H9 (cell line): Measurements from ENCODE around the gene THSD7A. TPM values are rescaled to one million over a fixed set of nuclear protein-coding genes. Genes with fewer than 3 reads are reported as not detected.
A peak's percentile ranks its signal among the peaks of the same experiment; 100 is the strongest.

Experiments used
- DNase-seq: peaks from one replicate; pipeline ENCODE4 v3.0.0-alpha.2; 2017
- H2AFZ ChIP-seq: one replicate; pipeline ENCODE4 v1.6.1; 2013; ENCODE audit warnings: mild to moderate bottlenecking, low read length, control low read depth, moderate library complexity
- H2AK5ac ChIP-seq: 2 replicates; pipeline ENCODE4 v1.6.1; 2013; ENCODE audit warnings: low read length, control low read depth, mixed read lengths; ENCODE audit not compliant: insufficient read length
- H2BK120ac ChIP-seq: one replicate; pipeline ENCODE4 v1.6.1; 2013; ENCODE audit warnings: low read depth, mild to moderate bottlenecking, low read length, control low read depth, inconsistent platforms; ENCODE audit not compliant: poor library complexity, severe bottlenecking
- H2BK12ac ChIP-seq: 2 replicates; pipeline ENCODE4 v1.6.1; 2013; ENCODE audit warnings: low read length, control low read depth, mixed read lengths, low read depth; ENCODE audit not compliant: insufficient read length
- H2BK15ac ChIP-seq: 2 replicates; pipeline ENCODE4 v1.6.1; 2013; ENCODE audit warnings: low read depth, low read length, control low read depth
- H2BK20ac ChIP-seq: one replicate; pipeline ENCODE4 v1.6.1; 2013; ENCODE audit warnings: low read depth, mild to moderate bottlenecking, low read length, control low read depth, inconsistent platforms; ENCODE audit not compliant: poor library complexity, severe bottlenecking
- H2BK5ac ChIP-seq: 2 replicates; pipeline ENCODE4 v1.6.1; 2013; ENCODE audit warnings: low read length, control low read depth, mixed read lengths; ENCODE audit not compliant: insufficient read length
- H3K14ac ChIP-seq: 2 replicates; pipeline ENCODE4 v1.6.1; 2013; ENCODE audit warnings: low read length, control low read depth; ENCODE audit not compliant: insufficient read depth
- H3K18ac ChIP-seq: 2 replicates; pipeline ENCODE4 v1.6.1; 2013; ENCODE audit warnings: low read depth, mild to moderate bottlenecking, mixed read lengths, low read length, control low read depth; ENCODE audit not compliant: insufficient read length
- H3K23ac ChIP-seq: 2 replicates; pipeline ENCODE4 v1.6.1; 2013; ENCODE audit warnings: low read length, control low read depth, mixed read lengths, low read depth; ENCODE audit not compliant: insufficient read length
- H3K23me2 ChIP-seq: 2 replicates; pipeline ENCODE4 v1.6.1; 2013; ENCODE audit warnings: low read depth, mild to moderate bottlenecking, mixed read lengths, low read length, control low read depth; ENCODE audit not compliant: insufficient read length, poor library complexity, severe bottlenecking
- H3K27ac ChIP-seq: 2 replicates; pipeline ENCODE4 v1.5.1; 2013; ENCODE audit warnings: low read length, control low read depth, mixed read lengths, low read depth; ENCODE audit not compliant: insufficient read length
- H3K27me3 ChIP-seq: 2 replicates; pipeline ENCODE4 v1.6.1; 2013; ENCODE audit warnings: low read length, control low read depth, inconsistent platforms; ENCODE audit not compliant: insufficient read depth
- H3K4ac ChIP-seq: 2 replicates; pipeline ENCODE4 v1.6.1; 2013; ENCODE audit warnings: low read depth, mild to moderate bottlenecking, control low read depth, inconsistent platforms, low read length, moderate library complexity
- H3K4me1 ChIP-seq: 2 replicates; pipeline ENCODE4 v1.6.1; 2013; ENCODE audit warnings: low read length, control low read depth, inconsistent platforms; ENCODE audit not compliant: insufficient read depth
- H3K4me2 ChIP-seq: 2 replicates; pipeline ENCODE4 v1.6.1; 2013; ENCODE audit warnings: low read length, control low read depth, mixed read lengths; ENCODE audit not compliant: insufficient read length, insufficient read depth
- H3K56ac ChIP-seq: 2 replicates; pipeline ENCODE4 v1.6.1; 2013; ENCODE audit warnings: low read depth, mild to moderate bottlenecking, mixed read lengths, low read length, control low read depth; ENCODE audit not compliant: insufficient read length
- H3K79me1 ChIP-seq: 2 replicates; pipeline ENCODE4 v1.6.1; 2013; ENCODE audit warnings: low read depth, mild to moderate bottlenecking, moderate library complexity, low read length, control low read depth, inconsistent platforms; ENCODE audit not compliant: insufficient read depth, poor library complexity, severe bottlenecking
- H3K79me2 ChIP-seq: 2 replicates; pipeline ENCODE4 v1.6.1; 2013; ENCODE audit warnings: low read length, control low read depth, inconsistent platforms; ENCODE audit not compliant: insufficient read depth
- H3K9ac ChIP-seq: 2 replicates; pipeline ENCODE4 v1.6.1; 2013; ENCODE audit warnings: low read length, control low read depth, mixed read lengths; ENCODE audit not compliant: insufficient read length; ENCODE audit errors: extremely low read depth
- H3K9me3 ChIP-seq: one replicate; pipeline ENCODE4 v1.6.1; 2013; ENCODE audit warnings: low read depth, low read length, inconsistent platforms; ENCODE audit not compliant: control insufficient read depth
- H3T11ph ChIP-seq: one replicate; pipeline ENCODE4 v1.6.1; 2013; ENCODE audit warnings: mild to moderate bottlenecking, low read length, control low read depth, inconsistent platforms
- H4K20me1 ChIP-seq: one replicate; pipeline ENCODE4 v1.6.1; 2013; ENCODE audit not compliant: control insufficient read depth, insufficient read length, insufficient read depth
- H4K5ac ChIP-seq: 2 replicates; pipeline ENCODE4 v1.6.1; 2013; ENCODE audit warnings: low read depth, mild to moderate bottlenecking, mixed read lengths, low read length, control low read depth; ENCODE audit not compliant: insufficient read length
- H4K8ac ChIP-seq: replicated peaks from 2 replicates; pipeline ENCODE4 v1.6.1; 2013; ENCODE audit warnings: low read length, control low read depth, mixed read lengths, low read depth; ENCODE audit not compliant: insufficient read length
- H4K91ac ChIP-seq: 2 replicates; pipeline ENCODE4 v1.6.1; 2013; ENCODE audit warnings: low read depth, mild to moderate bottlenecking, moderate library complexity, mixed read lengths, low read length, control low read depth; ENCODE audit not compliant: insufficient read length
- H3K27ac Mint-ChIP-seq, 3 experiments: 2 replicates in 2 of 3; 3 replicates in 1 of 3; pipeline ENCODE4 v1.8.0; 2020 to 2021; ENCODE audit warnings: mixed read lengths in 3 of 3, mild to moderate bottlenecking in 1 of 3, moderate library complexity in 1 of 3
- H3K27me3 Mint-ChIP-seq: 2 replicates; pipeline ENCODE4 v1.8.0; 2021; ENCODE audit warnings: low read depth, mild to moderate bottlenecking, moderate library complexity, mixed read lengths
- H3K36me3 Mint-ChIP-seq, 3 experiments: 2 replicates in 2 of 3; 3 replicates in 1 of 3; pipeline ENCODE4 v1.8.0; 2020 to 2021; ENCODE audit warnings: low read depth in 3 of 3, mixed read lengths in 3 of 3; ENCODE audit not compliant: insufficient read depth in 1 of 3
- H3K4me1 Mint-ChIP-seq, 2 experiments: 2 replicates each; pipeline ENCODE4 v1.8.0; 2020; ENCODE audit warnings: mixed read lengths in 2 of 2
- H3K4me3 Mint-ChIP-seq, 2 experiments: 2 replicates in 1 of 2; 3 replicates in 1 of 2; pipeline ENCODE4 v1.8.0; 2020 to 2021; ENCODE audit warnings: mild to moderate bottlenecking in 2 of 2, mixed read lengths in 2 of 2, moderate library complexity in 1 of 2
- H3K9me3 Mint-ChIP-seq, 2 experiments: 2 replicates in 1 of 2; 3 replicates in 1 of 2; pipeline ENCODE4 v1.8.0; 2020; ENCODE audit warnings: mild to moderate bottlenecking in 2 of 2, mixed read lengths in 2 of 2, moderate library complexity in 1 of 2
- WGBS: extraction: QIAGEN DNeasy Blood & Tissue Kit; methylation state at CpG from one replicate; pipeline ENCODE4 v1.1.7; 2013; ENCODE audit warnings: missing lambda C conversion rate, low lambda C conversion rate, mixed read lengths; ENCODE audit not compliant: insufficient read length; ENCODE audit errors: extremely low coverage; 5-methylcytosine and 5-hydroxymethylcytosine counted together
- total RNA-seq: library from RNA; stranded (reverse); gene quantifications from 2 replicates; pipeline ENCODE4 v1.2.1, GENCODE V29; 2021
- TF ChIP-seq, protein P1 (sequence below): fragments of 200-600 bp; sonication (generic); conservative IDR thresholded peaks from 3 replicates; pipeline ENCODE4 v1.8.0; 2021; ENCODE audit warnings: antibody characterized with exemption, mild to moderate bottlenecking

THSD7A gene
- total RNA-seq, 1 experiment from 2014 or later, result 0.42 TPM

DNA sequence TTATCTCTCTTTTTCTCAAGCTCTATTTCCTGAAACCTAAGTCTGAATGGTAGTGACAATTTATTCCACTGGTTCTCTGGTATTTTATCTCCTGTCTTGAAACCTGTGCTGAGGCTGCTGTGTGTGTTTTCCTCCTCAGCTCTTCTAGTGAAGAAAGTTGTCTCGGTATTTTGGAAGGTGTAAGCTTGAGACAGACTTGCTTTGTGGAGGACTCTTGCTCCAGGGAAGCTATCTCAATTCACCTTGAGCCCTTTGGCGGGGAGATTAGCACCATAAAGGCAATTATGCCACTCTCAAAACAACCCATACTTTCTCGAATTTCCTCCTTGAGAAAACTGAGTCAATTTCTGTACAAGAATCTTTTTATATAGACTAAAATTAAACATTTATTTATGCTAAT lies 141.6 kb downstream of the THSD7A start:
- Histone ChIP-seq H3K79me2 (no peaks in the 10 kb centered on the region), H3T11ph (no peak overlapping the region), H3K18ac (no peak overlapping the region), H3K27me3 (no peaks in the 10 kb centered on the region), H3K27ac (no peak overlapping the region), H2BK5ac (no peak overlapping the region), H3K9ac (no peak overlapping the region), H2AFZ (no peak overlapping the region), H3K23ac (no peak overlapping the region), H3K4me2 (no peak overlapping the region), H3K79me1 (no peaks in the 10 kb centered on the region), H3K9me3 (no peaks in the 10 kb centered on the region), H3K23me2 (no peaks in the 10 kb centered on the region), H4K8ac (no peak overlapping the region), H2BK15ac (no peak overlapping the region), H4K91ac (no peak overlapping the region), H3K56ac (no peak overlapping the region), H3K14ac (no peak overlapping the region), H2BK20ac (no peak overlapping the region), H4K5ac (no peak overlapping the region), H2AK5ac (no peak overlapping the region), H3K4ac (no peak overlapping the region), H3K4me1 (no peaks in the 10 kb centered on the region), H2BK12ac (no peak overlapping the region), H2BK120ac (no peak overlapping the region), H4K20me1 (no peaks in the 10 kb centered on the region)
- DNase-seq, result no peak
- no peak overlapping the region for H3K4me3 Mint-ChIP-seq
- no peaks in the 10 kb centered on the region for H3K27me3 Mint-ChIP-seq
- peak overlapping the region in 2 of 3 experiments; percentile 17 to 82; a peak in 3 of 7 replicates for H3K27ac Mint-ChIP-seq
- H3K4me1 Mint-ChIP-seq, result peaks cover 3 to 5% of the 10 kb centered on the region in 2 experiments
- H3K36me3 Mint-ChIP-seq, result no peaks in the 10 kb centered on the region
- TF ChIP-seq, protein P1, sequence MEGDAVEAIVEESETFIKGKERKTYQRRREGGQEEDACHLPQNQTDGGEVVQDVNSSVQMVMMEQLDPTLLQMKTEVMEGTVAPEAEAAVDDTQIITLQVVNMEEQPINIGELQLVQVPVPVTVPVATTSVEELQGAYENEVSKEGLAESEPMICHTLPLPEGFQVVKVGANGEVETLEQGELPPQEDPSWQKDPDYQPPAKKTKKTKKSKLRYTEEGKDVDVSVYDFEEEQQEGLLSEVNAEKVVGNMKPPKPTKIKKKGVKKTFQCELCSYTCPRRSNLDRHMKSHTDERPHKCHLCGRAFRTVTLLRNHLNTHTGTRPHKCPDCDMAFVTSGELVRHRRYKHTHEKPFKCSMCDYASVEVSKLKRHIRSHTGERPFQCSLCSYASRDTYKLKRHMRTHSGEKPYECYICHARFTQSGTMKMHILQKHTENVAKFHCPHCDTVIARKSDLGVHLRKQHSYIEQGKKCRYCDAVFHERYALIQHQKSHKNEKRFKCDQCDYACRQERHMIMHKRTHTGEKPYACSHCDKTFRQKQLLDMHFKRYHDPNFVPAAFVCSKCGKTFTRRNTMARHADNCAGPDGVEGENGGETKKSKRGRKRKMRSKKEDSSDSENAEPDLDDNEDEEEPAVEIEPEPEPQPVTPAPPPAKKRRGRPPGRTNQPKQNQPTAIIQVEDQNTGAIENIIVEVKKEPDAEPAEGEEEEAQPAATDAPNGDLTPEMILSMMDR, result no peak
- H3K9me3 Mint-ChIP-seq, result no peaks in the 10 kb centered on the region
- no CpG with 5 or more reads among the region's 3 CpGs for WGBS
